Testis (tissue), 3 donors: ENCODE measurements around the gene RALB. TPM values are rescaled to one million over a fixed set of nuclear protein-coding genes. Genes with fewer than 3 reads are reported as not detected.

ENCODE experiments used
- DNase-seq: peaks from one replicate; pipeline ENCODE4 v3.0.0-alpha.2; 2019
- H3K27ac ChIP-seq, 2 donors: fragments of 200-600 bp; sonication (generic); one replicate each; pipeline ENCODE4 v1.5.1; 2019
- H3K27me3 ChIP-seq: fragments of 200-600 bp; sonication (generic); one replicate; pipeline ENCODE4 v1.5.1; 2019
- H3K36me3 ChIP-seq: fragments of 200-600 bp; sonication (generic); one replicate; pipeline ENCODE4 v1.5.1; 2017; ENCODE audit warnings: low read depth; ENCODE audit errors: missing control alignments
- H3K4me1 ChIP-seq: fragments of 200-600 bp; sonication (generic); one replicate; pipeline ENCODE4 v1.5.1; 2019
- H3K4me3 ChIP-seq, 2 donors: fragments of 200-600 bp; sonication (generic); one replicate each; pipeline ENCODE4 v1.5.1; 2017 to 2019
- H3K9me3 ChIP-seq: fragments of 200-600 bp; sonication (generic); one replicate; pipeline ENCODE4 v1.5.1; 2017
- POLR2A ChIP-seq: fragments of 450-650 bp; IDR thresholded peaks from one replicate; pipeline ENCODE4 v1.6.1; 2017; ENCODE audit warnings: antibody characterized with exemption, mild to moderate bottlenecking, moderate library complexity
- WGBS, 2 donors: methylation state at CpG; one replicate each; pipeline ENCODE4 v1.1.5; 2018; 5-methylcytosine and 5-hydroxymethylcytosine counted together
- intact Hi-C: fragments of 100-400 bp; cut with DNase I; formaldehyde crosslinking; loops from one replicate; pipeline ENCODE4 v1.15.1; 2023; ENCODE audit warnings: low total_unique reads
- polyA plus RNA-seq: library from polyadenylated mRNA; stranded (reverse); fragments of 350-450 nt; fragmentation: Illumina TruSeq; extraction: RNeasy Lipid Tissue Mini Kit (QIAGEN cat#74804); gene quantifications from one replicate; pipeline ENCODE4 v1.2.3, GENCODE V29; 2014; ENCODE audit warnings: low read depth, low replicate concordance; ENCODE audit not compliant: insufficient read depth
- total RNA-seq, 2 donors: library from RNA; depleted of rRNA; stranded (reverse); fragments of >200 nt; gene quantifications; one replicate each; pipeline ENCODE4 v1.2.3, GENCODE V29; 2016
- TF ChIP-seq, protein P1 (sequence below), 3 experiments: fragments of 450-650 bp in 2 of 3; fragments of 200-600 bp in 1 of 3; sonication (generic) in 1 of 3; IDR thresholded peaks; one replicate each; pipeline ENCODE4 v1.5.1; 2016 to 2019; ENCODE audit warnings: antibody characterized with exemption in 3 of 3, mild to moderate bottlenecking in 2 of 3, moderate library complexity in 1 of 3

Gene RALB
- total and polyA plus RNA-seq, 3 donors from 2014 or later: 69.9 to 91.6 (median 88.7) TPM

DNA sequence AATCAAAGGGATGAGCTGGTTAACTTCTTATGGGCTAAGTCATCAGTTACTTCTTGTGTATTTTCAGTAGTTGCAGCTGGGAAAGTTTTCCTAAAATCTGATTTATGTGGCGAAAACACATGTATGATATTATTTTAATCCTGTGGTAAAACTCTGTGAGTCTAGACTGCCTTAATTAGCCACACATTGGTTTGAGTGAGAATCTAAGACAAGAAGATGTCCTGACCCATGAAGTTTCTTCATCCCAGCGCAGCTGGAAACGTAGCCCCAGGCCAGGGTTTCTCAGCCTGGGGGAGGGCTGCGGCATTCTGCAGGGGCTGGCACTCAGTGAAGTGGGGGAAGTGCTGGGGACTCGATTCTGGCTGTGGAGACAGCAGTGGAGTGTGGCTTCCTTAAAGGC is 48.6 kb downstream of the RALB start:
- Histone ChIP-seq H3K4me3 (no peak overlapping the region), H3K36me3 (no peaks in the 10 kb centered on the region), H3K9me3 (no peaks in the 10 kb centered on the region), H3K27me3 (no peaks in the 10 kb centered on the region), H3K27ac (no peak overlapping the region), H3K4me1 (no peaks in the 10 kb centered on the region)
- DNase-seq: no peak
- intact Hi-C loops: no loop called here
- WGBS, 2 donors: 88 to 90% methylated on average over 5 of the region's 5 CpGs
- TF ChIP-seq, protein P1, sequence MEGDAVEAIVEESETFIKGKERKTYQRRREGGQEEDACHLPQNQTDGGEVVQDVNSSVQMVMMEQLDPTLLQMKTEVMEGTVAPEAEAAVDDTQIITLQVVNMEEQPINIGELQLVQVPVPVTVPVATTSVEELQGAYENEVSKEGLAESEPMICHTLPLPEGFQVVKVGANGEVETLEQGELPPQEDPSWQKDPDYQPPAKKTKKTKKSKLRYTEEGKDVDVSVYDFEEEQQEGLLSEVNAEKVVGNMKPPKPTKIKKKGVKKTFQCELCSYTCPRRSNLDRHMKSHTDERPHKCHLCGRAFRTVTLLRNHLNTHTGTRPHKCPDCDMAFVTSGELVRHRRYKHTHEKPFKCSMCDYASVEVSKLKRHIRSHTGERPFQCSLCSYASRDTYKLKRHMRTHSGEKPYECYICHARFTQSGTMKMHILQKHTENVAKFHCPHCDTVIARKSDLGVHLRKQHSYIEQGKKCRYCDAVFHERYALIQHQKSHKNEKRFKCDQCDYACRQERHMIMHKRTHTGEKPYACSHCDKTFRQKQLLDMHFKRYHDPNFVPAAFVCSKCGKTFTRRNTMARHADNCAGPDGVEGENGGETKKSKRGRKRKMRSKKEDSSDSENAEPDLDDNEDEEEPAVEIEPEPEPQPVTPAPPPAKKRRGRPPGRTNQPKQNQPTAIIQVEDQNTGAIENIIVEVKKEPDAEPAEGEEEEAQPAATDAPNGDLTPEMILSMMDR (IDR thresholded peaks at IDR 0.05): no peak
- TF ChIP-seq POLR2A: no peak

DNA sequence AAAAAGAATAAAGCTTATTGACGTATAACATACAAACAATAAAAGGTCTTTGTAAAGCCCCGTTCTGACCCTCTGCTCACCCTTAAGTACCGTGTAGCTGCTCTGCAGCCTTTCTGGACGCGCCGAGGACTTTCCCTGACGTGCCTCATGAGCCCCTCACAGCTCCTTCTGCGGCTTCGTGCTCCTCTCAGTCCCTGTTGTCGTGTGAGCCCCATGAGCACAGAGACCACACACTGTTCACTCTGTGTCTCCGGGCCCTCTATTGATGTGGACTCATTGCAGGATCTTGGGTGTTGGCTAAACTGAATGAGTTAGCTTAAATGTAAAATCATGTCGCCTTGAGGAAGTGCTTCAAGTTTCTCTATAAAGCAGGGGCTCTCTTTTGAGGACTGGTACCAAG is 49.6 kb downstream of the RALB start:
- H3K9me3 ChIP-seq: no peaks in the 10 kb centered on the region
- no peaks in the 10 kb centered on the region for H3K27me3 ChIP-seq
- H3K4me3 ChIP-seq: no peak overlapping the region
- H3K4me1 ChIP-seq: no peaks in the 10 kb centered on the region
- no peak for DNase-seq
- no peaks in the 10 kb centered on the region for H3K36me3 ChIP-seq
- TF ChIP-seq, protein P1 (IDR thresholded peaks at IDR 0.05): no peak
- no peak for TF ChIP-seq POLR2A
- no peak overlapping the region for H3K27ac ChIP-seq
- whole genome bisulfite sequencing, 2 donors: 93 to 96% methylated on average over 12 of the region's 12 CpGs
- intact Hi-C loops: no loop called here

DNA sequence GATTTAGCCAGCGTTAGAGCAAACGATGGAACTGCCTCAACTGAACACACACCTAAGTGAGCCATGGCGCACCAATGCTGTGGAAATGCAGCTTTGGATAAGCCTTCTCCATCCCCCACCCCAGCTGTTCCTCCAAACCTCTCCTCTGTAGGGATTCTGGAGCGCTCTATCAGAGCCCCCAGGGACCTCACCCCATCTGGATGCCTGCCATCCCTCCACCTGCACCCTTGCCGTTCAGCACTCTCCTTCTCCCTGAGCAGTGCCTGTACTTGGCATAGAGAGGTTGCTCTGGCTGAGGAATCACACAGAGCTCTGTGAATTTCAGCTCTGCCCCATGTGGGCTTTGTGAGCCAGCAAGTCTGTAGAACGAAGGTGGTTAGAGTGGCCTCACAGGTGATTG is 50.5 kb downstream of the RALB start:
- WGBS, 2 donors: 87 to 89% methylated on average over 6 of the region's 6 CpGs
- no peak for DNase-seq
- Histone ChIP-seq H3K27ac (no peak overlapping the region), H3K36me3 (no peaks in the 10 kb centered on the region), H3K27me3 (no peaks in the 10 kb centered on the region), H3K4me1 (no peaks in the 10 kb centered on the region), H3K4me3 (no peak overlapping the region), H3K9me3 (no peaks in the 10 kb centered on the region)
- intact Hi-C loops: no loop called here
- TF ChIP-seq POLR2A: no peak
- TF ChIP-seq, protein P1 (IDR thresholded peaks at IDR 0.05): no peak

DNA sequence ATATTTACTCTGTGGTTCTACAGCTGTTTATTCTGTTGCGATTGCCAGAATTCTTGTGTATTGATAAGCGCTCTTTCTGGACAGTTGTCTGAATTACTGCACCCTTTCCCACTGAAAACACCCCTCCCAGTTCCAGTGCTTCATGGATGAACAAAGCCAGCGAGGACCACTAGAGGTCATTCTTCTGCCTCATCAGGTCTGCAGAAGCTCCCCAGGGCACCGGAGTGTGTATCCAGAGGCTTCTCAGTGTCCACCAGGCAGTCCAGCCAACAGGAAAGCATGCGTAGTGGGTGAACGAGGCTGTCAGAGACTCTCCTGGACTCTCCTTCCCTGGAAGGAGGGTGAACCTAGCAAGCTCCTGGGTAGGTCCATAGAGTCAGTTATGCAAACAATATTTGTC is 52.6 kb downstream of the RALB start:
- peak; percentile 68 for DNase-seq
- H3K4me3 ChIP-seq: no peak overlapping the region
- WGBS, 2 donors: 60 to 78% methylated on average over 6 of the region's 6 CpGs
- TF ChIP-seq POLR2A: no peak
- TF ChIP-seq, protein P1 (IDR thresholded peaks at IDR 0.05): peak in 1 of 3 experiments; percentile 13
- intact Hi-C loops: no loop called here
- H3K27me3 ChIP-seq: no peaks in the 10 kb centered on the region
- no peaks in the 10 kb centered on the region for H3K9me3 ChIP-seq
- no peak overlapping the region for H3K27ac ChIP-seq
- H3K36me3 ChIP-seq: no peaks in the 10 kb centered on the region
- H3K4me1 ChIP-seq: no peaks in the 10 kb centered on the region

DNA sequence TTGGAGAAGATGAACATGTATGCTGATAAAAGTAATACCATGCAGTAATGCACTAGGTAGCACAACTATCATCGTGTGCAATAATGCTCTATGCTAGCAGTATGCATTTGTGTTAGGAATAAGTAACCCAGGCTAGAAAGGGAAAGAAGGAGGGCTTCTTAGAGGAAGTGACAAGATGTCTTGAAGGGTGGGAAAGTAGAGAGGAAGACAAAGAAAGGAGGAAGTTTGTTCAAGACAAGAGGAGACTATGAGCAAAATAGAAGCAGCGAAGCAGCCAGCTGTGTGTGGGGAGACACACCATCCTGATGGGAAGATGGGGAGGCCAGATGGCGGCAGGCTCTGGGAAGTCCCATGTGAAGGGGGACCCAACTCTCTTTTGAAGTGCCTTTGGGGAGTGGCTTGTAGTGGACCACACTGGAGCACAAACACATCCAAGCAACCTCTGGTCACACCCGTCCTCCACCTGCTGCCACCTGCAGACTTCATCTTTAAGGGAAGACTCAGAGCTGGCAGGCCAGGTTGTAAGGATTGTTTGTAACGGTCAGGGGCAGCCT is 53.4 kb downstream of the RALB start:
- H3K27me3 ChIP-seq: no peaks in the 10 kb centered on the region
- intact Hi-C loops: no loop called here
- WGBS, 2 donors: 95 to 96% methylated on average over 5 of the region's 5 CpGs
- no peak overlapping the region for H3K27ac ChIP-seq
- TF ChIP-seq, protein P1 (IDR thresholded peaks at IDR 0.05): no peak
- no peak for TF ChIP-seq POLR2A
- H3K36me3 ChIP-seq: no peaks in the 10 kb centered on the region
- no peak for DNase-seq
- no peak overlapping the region for H3K4me3 ChIP-seq
- H3K4me1 ChIP-seq: no peaks in the 10 kb centered on the region
- no peaks in the 10 kb centered on the region for H3K9me3 ChIP-seq
